Measurements from ENCODE around the gene FAM117A.

Gene FAM117A

DNA sequence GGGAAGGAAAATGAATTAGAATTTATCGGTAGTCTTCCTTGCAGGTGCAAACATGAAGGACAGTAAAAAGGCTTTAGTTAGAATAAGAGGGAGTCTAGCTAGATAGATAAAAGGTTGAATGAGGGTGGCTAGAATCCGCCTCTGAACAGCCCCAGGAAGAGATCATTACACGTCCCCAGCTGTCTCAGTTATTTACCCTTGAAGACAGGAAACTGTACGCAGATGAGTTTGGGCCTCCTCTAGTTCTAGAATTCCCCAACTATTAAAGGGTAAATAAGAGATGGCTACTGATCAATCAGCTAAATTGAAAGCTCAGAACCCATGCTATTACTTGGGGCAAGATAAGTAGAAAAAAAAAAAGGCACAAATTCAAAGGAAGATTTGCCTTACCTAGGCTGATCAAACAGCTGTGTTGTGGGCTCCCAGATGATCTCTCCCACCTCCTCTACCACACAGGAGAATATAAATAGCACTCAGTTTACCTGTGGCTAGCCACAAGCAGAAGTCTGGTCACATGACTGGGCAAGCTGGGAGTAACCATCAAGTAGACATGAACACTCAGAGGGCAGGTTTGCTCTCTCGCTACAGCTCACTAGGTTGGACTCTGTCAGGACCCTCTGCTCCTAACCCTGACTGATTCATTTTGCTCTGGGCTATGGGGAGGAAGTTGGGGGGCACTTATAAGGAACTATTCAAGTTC is 17.0 kb downstream of the FAM117A start:
- TF ChIP-seq TCF12 (IDR thresholded peaks at IDR 0.05; ENCODE audit: low read depth), result no peak

DNA sequence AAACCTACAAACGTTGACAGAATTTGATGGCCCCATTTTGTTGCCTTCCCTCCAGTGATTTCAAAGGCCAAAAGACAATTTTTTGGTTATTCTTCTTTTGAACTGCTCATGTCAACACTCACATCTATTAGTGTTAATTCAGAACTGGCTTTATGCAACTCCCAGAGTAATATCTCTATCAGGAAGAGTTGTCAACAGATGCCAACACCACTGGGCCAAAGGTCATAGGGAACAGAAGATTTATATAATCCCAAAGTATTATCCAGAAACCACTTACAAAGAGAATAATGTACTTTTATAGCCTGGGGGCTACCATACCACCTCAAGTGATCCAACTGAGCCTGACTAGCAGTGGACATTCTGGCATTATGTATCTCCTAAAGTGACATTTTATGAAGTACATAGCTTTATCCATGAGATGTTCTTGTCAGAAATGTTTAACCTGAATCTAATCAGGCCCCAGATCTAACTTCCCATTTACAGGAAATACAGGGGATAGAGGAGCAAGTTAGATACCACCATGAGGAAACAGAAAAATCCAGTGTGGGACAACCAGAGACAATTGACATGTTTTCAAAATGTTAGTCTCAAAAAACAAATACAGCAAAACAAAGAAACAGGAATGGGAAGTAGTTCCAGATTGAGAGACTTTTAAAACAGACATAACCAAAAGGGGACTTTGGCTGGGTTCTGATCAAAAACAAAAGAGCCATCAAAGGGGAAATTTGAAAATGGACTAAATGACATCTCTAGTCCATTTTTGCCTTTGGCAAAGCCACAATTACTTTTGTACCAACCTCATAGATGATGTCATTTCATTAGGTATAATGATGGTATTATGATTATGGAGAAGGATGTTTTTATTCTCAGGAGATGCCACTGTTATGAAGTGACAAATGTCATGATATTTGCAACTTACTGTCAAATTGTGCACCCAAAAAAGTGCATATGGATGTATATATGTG is 18.5 kb downstream of the FAM117A start:
- TF ChIP-seq TAF1 (IDR thresholded peaks at IDR 0.05; ENCODE audit: low read depth) (no peak), EGR1 (IDR thresholded peaks at IDR 0.05) (no peak), ZBTB7A (IDR thresholded peaks at IDR 0.05; ENCODE audit: low read depth) (no peak), TEAD4 (IDR thresholded peaks at IDR 0.05) (no peak), NFIC (IDR thresholded peaks at IDR 0.05) (no peak), CEBPB (IDR thresholded peaks at IDR 0.05) (no peak), RAD21 (IDR thresholded peaks at IDR 0.05; ENCODE audit: low read depth) (no peak), YY1 (IDR thresholded peaks at IDR 0.05; ENCODE audit: low read depth) (no peak), CREB1 (IDR thresholded peaks at IDR 0.05; ENCODE audit: low read depth) (no peak), FOXM1 (IDR thresholded peaks at IDR 0.05; ENCODE audit: borderline replicate concordance, low read depth) (no peak), TCF12 (IDR thresholded peaks at IDR 0.05; ENCODE audit: low read depth) (no peak), REST (IDR thresholded peaks at IDR 0.05; ENCODE audit: low read depth) (no peak), USF1 (IDR thresholded peaks at IDR 0.05) (no peak)
- TF ChIP-seq, protein P1, sequence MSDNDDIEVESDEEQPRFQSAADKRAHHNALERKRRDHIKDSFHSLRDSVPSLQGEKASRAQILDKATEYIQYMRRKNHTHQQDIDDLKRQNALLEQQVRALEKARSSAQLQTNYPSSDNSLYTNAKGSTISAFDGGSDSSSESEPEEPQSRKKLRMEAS (IDR thresholded peaks at IDR 0.05), result no peak

DNA sequence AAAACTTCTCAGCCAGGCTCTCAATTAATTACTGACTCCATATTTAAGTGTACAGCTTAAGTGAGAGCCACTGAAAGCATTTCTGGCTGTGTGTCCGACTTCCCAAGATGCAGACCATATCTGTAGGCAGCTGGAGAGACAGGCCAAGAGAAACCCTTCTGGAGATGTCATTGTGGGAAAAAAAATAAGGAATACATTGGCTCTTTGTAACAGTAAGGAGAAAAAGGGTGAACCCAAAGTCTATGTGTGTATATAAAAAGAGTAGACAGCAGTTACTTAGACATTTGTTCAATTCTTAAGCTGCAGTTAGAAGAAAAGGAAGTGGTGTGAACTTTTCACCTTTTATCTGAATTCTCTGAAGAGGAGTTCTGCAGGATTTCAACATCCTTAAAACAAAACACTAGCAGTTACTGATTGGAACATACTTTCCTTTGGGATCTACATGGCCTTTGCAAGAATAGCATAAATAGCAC is 21.7 kb downstream of the FAM117A start:
- TF ChIP-seq YY1 (IDR thresholded peaks at IDR 0.05; ENCODE audit: low read depth), result no peak
- no peak for TF ChIP-seq EP300 (IDR thresholded peaks at IDR 0.05; ENCODE audit: borderline replicate concordance)
- TF ChIP-seq TAF1 (IDR thresholded peaks at IDR 0.05; ENCODE audit: low read depth), result no peak
- TF ChIP-seq RAD21 (IDR thresholded peaks at IDR 0.05; ENCODE audit: low read depth), result no peak
- no peak for TF ChIP-seq NFIC (IDR thresholded peaks at IDR 0.05)
- no peak for TF ChIP-seq USF1 (IDR thresholded peaks at IDR 0.05)
- no peak for TF ChIP-seq TCF12 (IDR thresholded peaks at IDR 0.05; ENCODE audit: low read depth)
- TF ChIP-seq ZBTB7A (IDR thresholded peaks at IDR 0.05; ENCODE audit: low read depth), result no peak

- TF ChIP-seq REST (IDR thresholded peaks at IDR 0.05; ENCODE audit: low read depth) (no peak), CEBPB (IDR thresholded peaks at IDR 0.05) (no peak), USF1 (IDR thresholded peaks at IDR 0.05) (no peak), YY1 (IDR thresholded peaks at IDR 0.05; ENCODE audit: low read depth) (no peak), ZBTB7A (IDR thresholded peaks at IDR 0.05; ENCODE audit: low read depth) (no peak), EGR1 (IDR thresholded peaks at IDR 0.05) (no peak), EP300 (IDR thresholded peaks at IDR 0.05; ENCODE audit: borderline replicate concordance) (no peak), CREB1 (IDR thresholded peaks at IDR 0.05; ENCODE audit: low read depth) (no peak), NFIC (IDR thresholded peaks at IDR 0.05) (no peak), FOXM1 (IDR thresholded peaks at IDR 0.05; ENCODE audit: borderline replicate concordance, low read depth) (no peak), RAD21 (IDR thresholded peaks at IDR 0.05; ENCODE audit: low read depth) (no peak), TCF12 (IDR thresholded peaks at IDR 0.05; ENCODE audit: low read depth) (no peak)
- TF ChIP-seq, protein P1 (IDR thresholded peaks at IDR 0.05), result no peak
These were observed 22.2 kb downstream of the FAM117A start for GRCh38 chr17:49741692-49742076.
